Kidney epithelial cell (primary cell): ENCODE data around the gene DOCK3. TPM values are rescaled to one million over a fixed set of nuclear protein-coding genes. Genes with fewer than 3 reads are reported as not detected.
"Not testable (repeated sequence)": the region's sequence is repeated elsewhere in the genome, so short reads cannot be mapped to it uniquely, and the experiment has no call there.

Experiments used
- DNase-seq: peaks from one replicate; pipeline ENCODE4 v3.0.0-alpha.2; 2010; ENCODE audit warnings: low read depth
- H3K27me3 ChIP-seq: 2 replicates; pipeline ENCODE4 v1.6.0; 2011; ENCODE audit warnings: low read length; ENCODE audit not compliant: control insufficient read depth, insufficient read depth
- H3K36me3 ChIP-seq: 2 replicates; pipeline ENCODE4 v1.5.1; 2011; ENCODE audit warnings: low read length; ENCODE audit not compliant: control insufficient read depth, insufficient read depth
- H3K4me3 ChIP-seq: 2 replicates; pipeline ENCODE4 v1.5.1; 2011; ENCODE audit warnings: low read depth, mild to moderate bottlenecking, control low read depth, low read length
- total RNA-seq: library from RNA; depleted of rRNA; stranded (reverse); fragments of >200 nt; gene quantifications from 2 replicates; pipeline ENCODE4 v1.2.3, GENCODE V29; 2015
- TF ChIP-seq, protein P1 (sequence below): IDR thresholded peaks from 2 replicates; pipeline ENCODE4 v1.5.1; 2011; ENCODE audit warnings: mild to moderate bottlenecking, moderate library complexity, low read length, control low read depth, inconsistent platforms; ENCODE audit not compliant: insufficient read depth, poor library complexity, severe bottlenecking

The DOCK3 gene
- total RNA-seq, 1 donor from 2014 or later, result 1.7 TPM

DNA sequence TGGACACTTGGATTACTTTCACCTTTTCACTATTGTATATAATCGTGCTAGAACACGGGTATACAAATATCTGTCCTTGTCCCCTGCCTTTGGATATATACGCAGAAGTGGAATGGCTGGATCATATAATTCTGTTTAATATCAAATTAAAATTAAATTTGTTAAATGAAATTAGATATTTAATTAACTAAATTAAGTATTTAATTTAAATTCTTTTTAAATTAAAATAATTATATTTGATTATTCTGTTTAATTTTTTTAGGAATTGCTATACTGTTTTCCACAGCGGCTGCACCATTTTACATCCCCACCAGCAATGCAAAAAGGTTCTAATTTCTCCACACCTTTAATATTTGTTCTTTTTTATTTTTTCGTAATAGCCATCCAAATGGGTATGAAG is 84.3 kb downstream of the DOCK3 start:
- Histone ChIP-seq H3K36me3 (no peaks in the 10 kb centered on the region), H3K4me3 (no peak overlapping the region), H3K27me3 (no peaks in the 10 kb centered on the region)
- TF ChIP-seq, protein P1, sequence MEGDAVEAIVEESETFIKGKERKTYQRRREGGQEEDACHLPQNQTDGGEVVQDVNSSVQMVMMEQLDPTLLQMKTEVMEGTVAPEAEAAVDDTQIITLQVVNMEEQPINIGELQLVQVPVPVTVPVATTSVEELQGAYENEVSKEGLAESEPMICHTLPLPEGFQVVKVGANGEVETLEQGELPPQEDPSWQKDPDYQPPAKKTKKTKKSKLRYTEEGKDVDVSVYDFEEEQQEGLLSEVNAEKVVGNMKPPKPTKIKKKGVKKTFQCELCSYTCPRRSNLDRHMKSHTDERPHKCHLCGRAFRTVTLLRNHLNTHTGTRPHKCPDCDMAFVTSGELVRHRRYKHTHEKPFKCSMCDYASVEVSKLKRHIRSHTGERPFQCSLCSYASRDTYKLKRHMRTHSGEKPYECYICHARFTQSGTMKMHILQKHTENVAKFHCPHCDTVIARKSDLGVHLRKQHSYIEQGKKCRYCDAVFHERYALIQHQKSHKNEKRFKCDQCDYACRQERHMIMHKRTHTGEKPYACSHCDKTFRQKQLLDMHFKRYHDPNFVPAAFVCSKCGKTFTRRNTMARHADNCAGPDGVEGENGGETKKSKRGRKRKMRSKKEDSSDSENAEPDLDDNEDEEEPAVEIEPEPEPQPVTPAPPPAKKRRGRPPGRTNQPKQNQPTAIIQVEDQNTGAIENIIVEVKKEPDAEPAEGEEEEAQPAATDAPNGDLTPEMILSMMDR, result no peak
- no peak for DNase-seq

DNA sequence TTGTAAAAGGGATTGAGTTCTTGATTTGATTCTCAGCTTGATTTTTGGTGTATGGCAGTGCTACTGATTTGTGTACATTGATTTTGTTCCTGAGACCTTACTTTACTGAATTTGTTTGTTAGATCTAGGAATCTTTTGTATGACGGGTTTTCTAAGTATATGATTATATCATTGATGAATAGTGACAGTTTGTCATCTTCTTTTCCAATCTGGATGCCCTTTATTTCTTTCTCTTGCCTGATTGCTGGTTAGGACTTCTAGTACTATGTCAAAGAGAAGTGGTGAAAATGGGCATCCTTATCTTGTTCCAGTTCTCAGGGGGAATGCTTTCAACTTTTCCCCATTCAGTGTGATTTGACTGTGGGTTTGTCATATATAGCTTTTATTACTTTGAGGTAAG is 103.0 kb downstream of the DOCK3 start:
- H3K27me3 ChIP-seq, result no peaks in the 10 kb centered on the region
- H3K4me3 ChIP-seq, result no peak overlapping the region
- TF ChIP-seq, protein P1, result no peak
- no peaks in the 10 kb centered on the region for H3K36me3 ChIP-seq
- no peak for DNase-seq

DNA sequence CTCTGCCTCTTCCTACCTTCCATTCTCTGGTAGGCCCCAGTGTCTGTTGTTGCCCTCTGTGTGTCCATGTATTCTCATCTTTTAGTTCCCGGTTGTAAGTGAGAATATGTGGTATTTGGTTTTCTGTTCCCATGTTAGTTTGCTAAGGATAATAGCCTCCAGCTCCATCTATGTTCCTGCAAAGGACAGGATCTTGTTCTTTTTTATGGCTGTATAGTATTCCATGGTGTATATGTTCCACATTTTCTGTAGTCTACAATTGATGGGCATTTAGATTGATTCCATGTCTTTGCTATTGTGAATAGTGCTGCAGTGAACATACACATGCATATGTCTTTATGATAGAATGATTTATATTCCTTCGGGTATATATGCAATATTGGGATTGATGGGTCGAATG is 107.0 kb downstream of the DOCK3 start:
- H3K36me3 ChIP-seq, H3K27me3 ChIP-seq, H3K4me3 ChIP-seq, DNase-seq: not testable (repeated sequence)

DNA sequence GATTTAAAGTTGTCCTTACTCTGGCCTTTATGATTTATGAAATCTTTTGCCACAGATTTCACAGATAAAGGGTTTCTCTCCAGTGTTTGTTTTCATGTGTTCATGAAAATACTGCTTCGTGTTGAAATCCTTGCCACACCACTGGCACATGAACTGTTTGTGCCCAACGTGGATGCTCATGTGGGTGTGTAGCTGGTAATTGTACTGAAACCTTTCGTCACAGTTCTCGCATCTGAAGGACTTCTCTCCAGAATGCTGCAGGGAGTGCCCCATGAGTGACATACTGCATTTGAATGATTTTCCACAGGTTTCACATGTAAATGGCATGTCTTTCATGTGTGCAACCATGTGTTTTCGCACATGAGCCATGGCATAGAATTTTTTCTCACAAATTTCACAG is 111.9 kb downstream of the DOCK3 start:
- TF ChIP-seq, protein P1, result no peak
- H3K4me3 ChIP-seq, result no peak overlapping the region
- no peaks in the 10 kb centered on the region for H3K27me3 ChIP-seq
- no peak for DNase-seq
- H3K36me3 ChIP-seq, result no peaks in the 10 kb centered on the region

DNA sequence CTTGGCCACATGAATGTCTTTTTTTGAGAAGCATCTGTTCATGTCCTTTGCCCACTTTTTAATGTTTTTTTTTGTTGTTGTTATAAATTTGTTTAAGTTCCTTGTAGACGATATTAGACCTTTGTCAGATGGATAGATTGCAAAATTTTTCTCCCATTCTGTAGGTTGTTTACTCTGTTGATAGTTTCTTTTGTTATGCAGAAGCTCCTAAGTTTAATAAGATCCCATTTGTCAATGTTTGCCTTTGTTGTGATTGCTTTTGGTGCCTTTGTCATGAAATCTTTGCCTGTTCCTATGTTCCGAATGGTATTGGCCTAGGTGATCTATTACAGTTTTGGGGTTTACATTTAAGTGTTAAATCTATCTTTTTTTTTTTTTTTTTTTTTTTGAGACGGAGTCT is 116.2 kb downstream of the DOCK3 start:
- not testable (repeated sequence) for H3K4me3 ChIP-seq, H3K36me3 ChIP-seq, H3K27me3 ChIP-seq, DNase-seq

DNA sequence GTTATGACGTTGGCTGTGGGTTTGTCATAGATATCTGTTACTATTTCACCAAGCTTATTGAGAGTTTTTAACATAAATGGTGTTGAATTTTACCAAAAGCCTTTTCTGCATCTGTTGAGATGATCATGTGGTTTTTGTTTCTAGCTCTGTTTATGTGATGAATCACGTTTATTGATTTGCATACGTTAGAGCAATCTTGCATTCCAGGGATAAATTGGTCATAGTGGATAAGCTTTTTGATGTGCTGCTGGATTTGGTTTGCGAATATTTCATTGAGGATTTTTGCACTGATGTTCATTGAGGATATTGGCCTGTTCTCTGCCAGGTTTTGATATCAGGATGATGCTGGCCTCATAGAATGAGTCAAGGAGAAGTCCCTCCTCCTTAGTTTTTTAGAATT is 117.8 kb downstream of the DOCK3 start:
- TF ChIP-seq, protein P1, result no peak
- DNase-seq, result no peak
- H3K36me3 ChIP-seq, result no peaks in the 10 kb centered on the region
- H3K4me3 ChIP-seq, result no peak overlapping the region
- H3K27me3 ChIP-seq, result no peaks in the 10 kb centered on the region

DNA sequence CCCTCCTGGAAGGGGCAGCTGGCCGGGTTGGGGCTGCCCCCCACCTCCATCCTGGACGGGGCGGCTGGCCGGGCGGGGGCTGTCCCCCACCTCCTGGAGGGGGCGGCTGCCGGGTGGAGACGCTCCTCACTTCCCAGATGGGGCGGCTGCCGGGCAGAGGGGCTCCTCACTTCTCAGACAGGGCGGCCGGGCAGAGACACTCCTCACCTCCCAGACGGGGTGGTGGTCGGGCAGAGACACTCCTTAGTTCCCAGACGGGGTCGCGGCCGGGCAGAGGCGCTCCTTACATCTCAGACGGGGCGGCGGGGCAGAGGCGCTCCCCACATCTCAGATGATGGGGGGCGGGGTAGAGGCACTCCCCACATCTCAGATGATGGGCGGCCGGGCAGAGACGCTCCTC is 129.1 kb downstream of the DOCK3 start:
- not testable (repeated sequence) for H3K36me3 ChIP-seq, H3K27me3 ChIP-seq, H3K4me3 ChIP-seq, DNase-seq

DNA sequence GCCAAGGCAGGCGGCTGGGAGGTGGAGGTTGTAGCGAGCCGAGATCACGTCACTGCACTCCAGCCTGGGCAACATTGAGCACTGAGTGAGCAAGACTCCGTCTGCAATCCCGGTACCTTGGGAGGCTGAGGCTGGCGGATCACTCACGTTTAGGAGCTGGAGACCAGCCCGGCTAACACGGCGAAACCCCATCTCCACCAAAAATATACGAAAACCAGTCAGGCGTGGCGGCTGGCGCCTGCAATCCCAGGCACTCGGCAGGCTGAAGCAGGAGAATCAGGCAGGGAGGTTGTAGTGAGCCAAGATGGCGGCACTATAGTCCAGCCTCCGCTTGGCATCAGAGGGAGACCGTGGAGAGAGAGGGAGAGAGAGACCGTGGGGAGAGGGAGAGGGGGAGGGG is 129.6 kb downstream of the DOCK3 start:
- H3K36me3 ChIP-seq, H3K27me3 ChIP-seq: not testable (repeated sequence)

More for the DNA sequence above, 129.6 kb downstream of the DOCK3 start:
- H3K4me3 ChIP-seq, DNase-seq: not testable (repeated sequence)
